Bone marrow (tissue), 2 donors: Measurements from ENCODE around the gene CDCP1.
"Not testable (repeated sequence)": the region's sequence is repeated elsewhere in the genome, so short reads cannot be mapped to it uniquely, and the experiment has no call there.

ENCODE experiments used
- DNase-seq, 2 donors: peaks; one replicate each; lab custom pipeline; 2025; lab: John Stamatoyannopoulos, UW

The CDCP1 gene

DNA sequence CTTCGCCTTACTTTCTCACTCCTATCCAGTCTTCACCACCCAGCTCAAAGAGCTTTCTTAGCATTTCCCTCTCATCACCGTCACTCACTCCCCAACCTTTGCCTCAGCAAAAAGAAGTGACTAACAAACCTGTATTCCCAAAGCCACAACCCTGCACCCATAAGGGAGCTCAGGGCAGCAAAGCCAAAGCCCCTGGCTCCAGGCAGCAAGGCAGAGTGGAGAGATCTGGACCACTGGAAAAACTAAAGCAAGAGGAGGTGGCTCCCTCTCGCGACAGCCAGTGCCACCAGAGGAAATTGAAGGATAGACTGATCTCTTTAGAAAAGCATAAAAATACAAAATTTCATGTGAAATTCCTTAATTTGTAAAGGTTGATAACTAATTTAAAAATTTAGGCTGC is 25.1 kb upstream of the CDCP1 start:
- no peak for DNase-seq

DNA sequence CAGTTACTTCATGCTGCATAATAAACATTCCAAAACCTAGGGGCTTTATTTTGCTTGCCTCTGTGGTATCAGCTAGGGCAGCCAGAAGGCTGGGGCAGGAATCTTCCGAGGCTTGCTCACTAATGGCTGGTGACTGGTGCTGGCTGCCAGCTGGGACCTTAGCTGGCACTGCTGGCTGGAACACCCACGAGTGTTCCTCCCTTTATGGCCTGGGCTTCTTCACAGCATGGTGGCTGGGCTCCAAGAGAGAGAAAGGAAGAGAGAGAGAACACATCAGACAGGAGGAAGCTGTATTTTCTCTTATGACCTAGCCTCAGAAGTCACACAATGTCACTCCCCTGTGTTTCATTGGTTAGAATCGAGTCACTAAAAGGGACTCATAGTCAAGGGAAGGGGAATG is 23.9 kb upstream of the CDCP1 start:
- no peak for DNase-seq

DNA sequence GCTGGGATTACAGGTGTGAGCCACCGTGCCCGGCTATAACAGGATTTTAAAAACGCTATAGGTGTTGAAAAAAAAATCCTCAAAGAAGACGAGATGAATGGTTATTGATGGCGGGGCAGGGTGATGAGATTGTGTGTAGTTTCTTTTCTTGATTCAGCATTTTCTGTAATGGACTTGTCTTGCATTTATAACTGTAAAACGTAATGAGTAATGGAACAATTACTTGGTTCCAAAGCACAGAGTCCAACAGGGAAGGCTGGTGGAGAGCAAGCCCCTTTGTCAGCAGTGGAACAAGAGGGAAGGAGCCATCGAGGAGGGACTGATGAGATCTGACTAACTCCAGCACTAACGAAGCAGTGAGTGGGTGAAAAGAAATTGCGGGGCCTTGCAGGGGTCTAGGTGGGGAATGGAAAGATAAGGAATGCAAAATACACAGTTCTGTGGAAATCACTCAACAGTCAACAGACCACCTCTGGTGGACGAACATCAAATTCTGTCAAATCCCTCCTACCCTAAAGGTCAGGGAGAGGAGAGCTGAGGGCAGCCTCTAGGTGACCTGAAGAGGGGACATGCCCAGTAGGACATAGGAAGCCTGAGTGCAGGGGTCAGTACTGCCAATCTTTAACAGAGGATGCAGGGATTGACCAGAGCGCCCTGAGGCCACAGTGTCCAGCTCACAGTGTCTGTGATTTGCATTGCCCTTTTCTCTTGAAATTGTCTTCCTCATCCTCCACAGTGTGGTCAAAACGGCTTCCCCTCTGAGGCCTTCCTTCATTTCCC is 23.1 kb upstream of the CDCP1 start:
- no peak for DNase-seq

DNA sequence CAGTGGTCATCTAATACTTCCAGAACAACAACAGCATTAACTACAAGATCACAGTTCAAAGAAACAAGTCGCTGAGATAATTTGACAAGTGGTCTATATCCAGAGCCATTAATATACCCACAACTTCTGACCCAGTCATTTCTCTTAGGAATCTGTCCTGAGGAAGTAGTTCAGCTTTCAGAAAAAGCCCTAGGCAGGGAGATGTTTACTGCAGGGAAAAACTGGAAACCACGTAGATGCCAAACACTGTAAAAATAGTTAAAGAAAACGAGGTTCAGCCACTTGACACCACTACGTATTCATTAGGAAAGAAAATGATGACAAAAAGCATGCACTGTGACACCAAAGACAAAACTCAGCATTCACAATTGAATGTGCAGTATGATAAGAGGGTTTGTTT is 22.3 kb upstream of the CDCP1 start:
- no peak for DNase-seq

DNA sequence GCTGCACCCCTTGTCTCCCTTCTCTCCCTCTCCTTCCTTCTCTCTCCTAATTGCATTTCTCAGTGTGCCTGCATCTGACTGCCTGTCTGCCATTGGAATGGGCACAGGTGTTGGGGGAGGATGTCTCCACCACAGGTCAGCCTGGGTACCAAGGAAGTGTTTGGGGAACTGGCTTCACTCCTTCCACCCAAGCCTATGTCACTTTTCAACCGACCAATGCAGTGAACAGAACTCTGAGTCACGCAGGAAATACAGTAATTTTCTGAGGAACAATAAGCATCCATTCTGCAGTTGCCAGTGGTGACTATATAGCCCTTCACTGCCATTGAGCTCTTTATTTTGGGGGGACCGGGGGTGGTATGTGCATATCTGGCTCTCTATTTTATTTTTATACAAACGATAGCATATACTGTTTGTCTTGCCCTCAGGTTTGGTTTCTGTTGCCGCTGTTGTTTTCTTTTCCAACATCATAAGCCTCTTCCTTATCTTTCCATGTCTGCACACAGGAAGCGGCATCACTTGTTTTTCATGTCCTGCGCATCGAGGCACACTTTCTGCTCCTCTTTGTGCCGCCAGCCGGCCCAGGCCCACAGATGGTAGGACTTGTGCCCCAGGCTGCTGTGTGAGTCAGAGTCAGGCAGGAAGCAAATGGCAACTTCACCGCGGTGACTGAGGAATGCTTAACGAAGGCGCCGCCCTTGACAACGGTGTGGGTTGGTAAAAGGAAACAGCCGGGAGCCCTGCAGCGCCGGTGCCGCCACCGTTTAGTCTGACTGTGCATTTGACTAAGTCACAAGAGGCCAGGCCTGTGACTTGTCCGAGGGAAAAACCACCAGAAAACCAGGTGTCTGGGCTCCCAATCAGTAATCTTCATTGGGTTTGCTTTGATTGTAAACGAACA is 21.1 kb upstream of the CDCP1 start:
- peak; percentile 54 to 98 for DNase-seq

DNA sequence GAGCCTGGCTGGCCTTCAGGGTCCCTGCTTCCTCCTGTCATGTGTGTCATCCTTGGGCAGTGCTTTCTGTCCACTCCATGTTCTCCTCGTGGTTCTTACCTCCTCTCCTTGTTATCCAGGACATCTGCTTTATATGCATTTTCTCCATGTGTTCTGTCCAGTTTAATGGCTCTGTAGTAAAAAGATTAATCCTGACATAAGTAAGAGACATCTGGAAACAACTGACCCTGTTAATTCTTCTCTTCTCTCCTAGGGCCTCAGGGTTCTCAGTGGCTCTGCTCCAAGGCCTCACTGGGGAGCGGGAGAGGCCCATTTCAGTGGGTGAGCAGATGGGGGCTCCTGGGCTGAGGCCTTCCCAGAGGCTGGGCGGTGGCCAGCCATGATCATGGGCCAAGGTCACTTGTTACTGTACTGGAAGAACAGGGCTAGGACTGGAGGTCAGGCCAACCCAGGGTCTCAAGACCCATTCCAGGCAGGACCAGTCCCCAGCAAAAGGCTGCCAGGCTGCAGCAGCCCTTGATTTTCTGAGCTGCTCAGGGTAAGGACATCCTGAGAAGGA is 20.2 kb upstream of the CDCP1 start:
- no peak for DNase-seq

DNA sequence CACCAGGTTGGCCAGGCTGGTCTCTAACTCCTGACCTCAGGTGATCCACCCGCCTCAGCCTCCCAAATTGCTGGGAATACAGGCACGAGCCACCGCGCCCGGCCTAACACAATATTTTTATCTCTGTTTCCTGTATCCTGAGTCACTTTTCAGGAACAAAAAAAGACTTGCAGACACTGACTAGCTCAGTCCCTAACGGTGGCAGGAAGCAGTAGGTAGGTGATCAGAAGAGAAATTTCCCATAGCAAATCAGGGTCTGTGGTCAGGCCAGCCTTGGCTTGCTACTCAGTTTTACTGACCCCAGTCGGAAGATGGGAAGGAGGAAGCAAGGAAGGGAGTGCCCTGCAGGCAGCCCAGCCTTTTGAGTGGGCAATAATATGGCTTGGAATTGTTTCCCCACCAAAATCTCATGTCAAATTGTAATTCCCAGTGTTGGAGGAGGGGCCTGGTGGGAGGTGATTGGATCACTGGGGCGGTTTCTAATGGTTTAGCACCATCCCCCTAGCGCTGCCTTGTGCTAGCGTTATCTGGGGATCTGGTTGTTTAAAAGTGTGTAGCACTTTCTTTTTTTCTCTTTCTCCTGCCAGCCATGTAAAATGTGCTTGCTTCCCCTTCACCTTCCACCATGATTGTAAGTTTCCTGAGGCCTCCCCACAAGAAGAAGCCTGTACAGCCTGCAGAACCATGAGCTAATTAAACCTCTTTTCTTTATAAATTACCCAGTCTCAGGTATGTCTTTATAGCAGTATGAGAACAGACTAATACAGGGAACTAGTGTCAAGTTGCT is 19.5 kb upstream of the CDCP1 start:
- no peak for DNase-seq

DNA sequence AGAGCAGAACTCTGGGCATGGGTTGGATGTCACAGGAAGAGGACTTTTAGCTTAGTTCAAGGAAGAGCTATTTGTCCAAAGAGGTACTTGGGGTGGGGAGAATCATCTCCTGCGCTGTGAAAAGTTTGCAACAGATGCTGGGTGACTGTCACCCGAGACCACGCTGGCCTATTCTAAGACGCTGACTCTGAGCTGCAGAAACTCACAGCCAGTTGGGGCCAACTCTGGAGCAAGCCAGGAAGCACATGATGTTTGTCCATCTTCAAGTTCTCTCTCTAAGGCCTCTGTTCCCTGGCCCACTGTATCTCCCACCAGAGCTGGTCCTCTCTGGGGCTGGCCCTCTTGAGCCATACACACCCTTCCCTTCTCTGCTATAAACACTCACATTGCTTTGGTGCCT is 17.9 kb upstream of the CDCP1 start:
- no peak for DNase-seq

DNA sequence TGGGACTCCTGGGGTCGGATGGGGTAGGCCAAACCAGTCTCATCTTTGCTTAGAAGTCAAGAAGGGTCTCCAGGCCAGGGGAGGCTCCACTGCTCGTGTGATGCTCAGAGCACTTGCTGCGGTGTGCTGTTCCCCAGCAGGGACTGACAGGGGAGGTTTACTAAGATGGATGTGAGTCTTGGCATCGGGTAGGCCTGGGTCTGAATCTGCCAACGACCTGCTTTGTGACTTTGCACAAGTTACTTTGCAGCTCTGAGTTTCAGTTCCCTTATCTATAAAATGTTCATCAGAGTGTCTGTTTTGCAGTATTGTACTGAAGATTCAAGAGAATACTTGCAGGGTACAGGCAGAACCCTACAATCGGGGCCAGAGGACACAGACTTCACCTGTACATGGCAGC is 17.3 kb upstream of the CDCP1 start:
- DNase-seq, result no peak

DNA sequence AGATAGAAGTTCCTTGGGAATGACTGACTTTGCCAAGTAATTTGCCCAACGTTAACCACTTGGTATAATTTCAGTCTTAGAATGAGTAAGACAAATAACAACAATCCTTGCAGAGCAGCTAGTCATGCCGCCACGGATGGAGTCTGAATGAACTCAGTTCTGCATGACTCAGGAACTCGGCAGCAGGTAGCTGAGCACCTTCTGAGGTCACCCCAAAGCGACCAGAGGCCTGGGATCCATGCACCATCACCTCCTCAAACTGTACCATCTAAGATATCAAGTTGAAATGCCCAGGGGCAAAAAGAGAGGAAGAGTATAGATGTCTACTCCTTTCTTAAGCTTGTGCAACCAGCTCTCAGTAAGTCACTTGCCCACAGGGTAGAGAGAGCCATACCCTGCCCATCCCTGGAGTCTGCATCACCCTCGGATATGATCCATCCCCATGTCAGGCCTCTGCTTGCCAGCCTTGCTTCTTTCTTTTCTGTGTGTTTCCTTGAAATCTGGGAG is 8.5 kb upstream of the CDCP1 start:
- DNase-seq, result no peak

DNA sequence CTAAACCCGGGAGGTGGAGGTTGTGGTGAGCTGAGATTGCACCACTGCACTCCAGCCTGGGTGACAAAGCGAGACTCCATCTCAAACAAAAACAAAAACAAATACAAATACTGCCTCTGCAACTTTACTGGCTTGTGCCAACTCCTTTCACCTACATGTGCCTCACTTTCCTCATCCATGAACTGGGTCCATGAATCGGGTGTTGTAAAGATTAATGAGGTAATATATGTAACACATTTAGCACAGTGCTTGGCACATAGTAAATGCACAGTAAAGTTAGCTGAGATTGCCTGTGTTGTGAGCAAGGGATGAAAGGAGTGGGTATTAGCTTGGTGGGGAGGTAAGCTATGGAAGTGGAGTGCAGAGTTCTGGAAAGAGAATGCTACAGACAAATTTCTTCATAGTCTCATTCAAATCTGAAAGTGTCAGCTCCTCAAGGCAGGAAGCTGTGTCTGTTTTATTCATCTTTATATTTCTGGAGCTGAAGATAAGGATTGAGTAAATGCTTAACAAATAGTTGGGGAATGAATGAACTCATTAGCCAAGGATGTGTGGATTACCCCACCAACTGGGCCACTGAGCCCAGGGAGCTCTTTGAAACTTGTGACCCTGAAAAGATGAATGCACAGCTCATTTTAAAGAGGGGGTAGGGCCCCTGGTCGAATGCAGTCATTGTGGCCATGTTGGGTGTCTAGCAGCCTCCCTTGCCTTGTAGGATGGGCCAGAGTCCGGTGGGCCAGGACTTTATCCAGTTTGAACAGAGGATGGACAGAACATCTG is 7.7 kb upstream of the CDCP1 start:
- no peak for DNase-seq

DNA sequence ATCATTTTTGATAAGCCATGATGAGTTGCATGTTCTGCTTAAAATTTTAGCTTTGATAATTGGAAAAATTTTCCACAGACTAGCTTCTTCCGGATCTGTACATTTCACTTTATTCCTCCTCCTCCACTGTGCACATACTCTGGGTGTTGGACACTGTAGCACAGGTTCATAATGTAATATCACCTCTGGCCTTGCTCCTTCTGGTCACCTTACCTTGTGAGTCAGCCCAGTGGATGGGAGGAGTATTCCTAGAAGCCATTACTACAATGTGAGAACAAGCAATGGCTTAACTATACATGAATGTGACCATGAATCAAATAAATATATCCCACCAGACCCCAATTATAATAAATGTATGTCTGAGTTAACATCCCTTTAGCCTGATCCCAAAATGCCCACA is 6.1 kb upstream of the CDCP1 start:
- DNase-seq, result no peak

DNA sequence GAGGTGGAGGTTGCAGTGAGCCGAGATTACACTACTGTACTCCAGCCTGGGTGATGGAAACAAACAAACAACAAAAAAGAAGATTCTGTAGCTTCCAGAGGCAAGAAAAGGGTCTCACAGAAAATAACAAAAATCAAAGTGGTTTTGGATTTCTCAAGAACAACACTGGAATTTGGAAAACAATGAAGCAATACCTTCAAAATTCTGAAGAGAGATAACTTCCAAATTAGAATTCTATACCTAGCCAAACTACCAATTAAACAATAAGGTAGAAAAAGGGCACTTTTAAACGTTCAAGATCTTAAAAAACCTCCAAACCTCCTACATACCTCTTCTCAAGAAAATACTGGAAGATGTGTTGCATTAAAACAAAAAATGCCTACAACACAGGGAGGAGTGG is 4.9 kb upstream of the CDCP1 start:
- DNase-seq, result no peak

DNA sequence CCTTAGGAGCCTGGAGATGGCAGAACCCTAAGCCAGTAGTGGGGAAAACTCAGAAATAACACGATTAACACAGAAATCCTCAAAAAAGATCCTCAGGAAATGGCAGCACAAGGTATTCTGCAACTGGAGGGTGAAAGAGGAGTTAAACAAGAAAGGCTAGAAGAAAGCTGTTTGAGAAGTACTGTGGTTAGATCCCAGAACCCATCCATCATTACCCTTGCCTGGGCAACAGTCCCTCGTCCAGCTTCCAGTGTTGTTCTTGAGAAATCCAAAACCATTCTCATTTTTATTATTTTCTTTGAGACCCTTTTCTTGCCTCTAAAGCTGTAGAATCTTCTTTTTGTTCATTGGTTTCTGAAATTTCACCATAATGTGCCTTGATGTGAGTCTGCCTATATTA is 2.7 kb upstream of the CDCP1 start:
- no peak for DNase-seq

DNA sequence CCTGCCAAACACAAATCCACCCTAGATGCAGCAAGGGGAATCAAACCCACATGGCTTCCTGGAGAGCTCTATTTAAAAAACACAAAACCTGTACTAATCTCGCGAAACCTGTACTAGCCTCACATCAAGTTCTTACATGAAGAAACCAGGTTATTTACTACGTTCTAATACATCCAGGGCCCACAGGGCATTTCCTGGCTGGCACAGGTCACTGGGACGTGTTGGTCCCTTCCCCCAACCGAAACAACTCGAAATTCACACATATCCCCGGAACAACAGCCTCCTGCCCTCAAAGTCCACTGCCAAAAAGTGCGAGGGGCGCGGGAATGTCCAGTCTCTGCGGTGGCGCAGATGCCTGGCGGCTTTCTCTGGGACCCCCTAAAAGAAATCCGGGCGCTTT is 955 bp downstream of the CDCP1 start:
- DNase-seq, result no peak

DNA sequence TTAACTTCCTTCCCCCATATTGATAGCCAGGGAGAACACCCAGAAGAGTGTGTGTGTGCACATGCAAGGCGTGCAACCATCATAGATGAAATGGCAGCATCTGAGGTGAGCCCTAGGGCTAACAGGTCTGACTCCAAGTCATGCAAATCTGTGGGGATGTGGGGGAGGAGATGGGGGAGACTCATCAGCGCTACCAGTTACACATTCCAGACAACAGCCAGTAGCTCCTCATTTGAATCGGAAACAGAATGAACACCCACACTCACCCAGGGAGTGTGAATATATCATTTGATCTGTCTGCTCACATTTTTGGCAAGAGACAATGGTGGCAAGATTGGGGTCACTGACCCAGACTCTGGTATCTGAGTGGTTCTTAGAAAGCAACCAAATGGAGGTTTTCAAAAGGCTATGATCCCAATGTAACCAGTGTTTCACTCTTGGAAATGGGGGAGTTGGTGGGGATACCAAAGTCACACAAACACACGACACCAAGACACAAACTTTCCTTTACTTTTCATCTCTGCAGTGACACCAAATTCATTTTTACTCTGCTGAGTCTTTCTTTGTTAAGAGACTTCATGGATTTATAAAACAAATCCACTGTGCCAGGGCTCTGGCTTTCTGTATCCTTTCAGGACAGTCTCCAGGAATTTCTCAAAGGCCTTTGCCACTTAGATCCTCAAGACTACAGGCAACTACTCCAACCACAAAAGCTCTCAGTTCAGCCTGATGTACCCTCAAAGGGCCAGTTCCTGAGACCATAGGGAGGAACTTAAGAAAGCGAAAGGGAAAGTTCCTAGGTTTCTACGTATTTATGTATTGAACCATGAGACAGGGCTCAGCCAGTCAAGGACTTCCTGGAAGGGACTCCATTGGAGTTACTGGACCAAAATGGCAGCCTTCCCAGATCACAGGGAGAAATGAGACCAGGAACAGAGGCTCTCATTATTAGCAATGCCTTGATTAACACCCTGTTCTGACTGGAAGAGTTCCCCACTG is 2.2 kb downstream of the CDCP1 start:
- no peak for DNase-seq

DNA sequence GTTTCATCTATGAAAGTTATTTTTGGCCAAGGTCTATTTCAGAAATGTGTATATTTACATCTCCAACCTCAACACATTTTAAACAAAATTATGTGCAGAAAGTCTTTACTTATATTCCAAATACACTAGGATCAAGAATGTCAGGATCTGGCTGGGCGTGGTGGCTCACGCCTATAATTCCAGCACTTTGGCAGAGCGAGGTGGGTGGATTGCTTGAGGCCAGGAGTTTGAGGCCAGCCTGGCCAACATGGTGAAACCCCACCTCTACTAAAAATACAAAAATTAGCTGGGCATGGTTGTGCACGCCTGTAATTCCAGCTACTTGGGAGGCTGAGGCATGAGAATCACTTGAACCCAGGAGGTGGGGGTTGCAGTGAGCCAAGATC is 5.4 kb downstream of the CDCP1 start:
- not testable (repeated sequence) for DNase-seq

DNA sequence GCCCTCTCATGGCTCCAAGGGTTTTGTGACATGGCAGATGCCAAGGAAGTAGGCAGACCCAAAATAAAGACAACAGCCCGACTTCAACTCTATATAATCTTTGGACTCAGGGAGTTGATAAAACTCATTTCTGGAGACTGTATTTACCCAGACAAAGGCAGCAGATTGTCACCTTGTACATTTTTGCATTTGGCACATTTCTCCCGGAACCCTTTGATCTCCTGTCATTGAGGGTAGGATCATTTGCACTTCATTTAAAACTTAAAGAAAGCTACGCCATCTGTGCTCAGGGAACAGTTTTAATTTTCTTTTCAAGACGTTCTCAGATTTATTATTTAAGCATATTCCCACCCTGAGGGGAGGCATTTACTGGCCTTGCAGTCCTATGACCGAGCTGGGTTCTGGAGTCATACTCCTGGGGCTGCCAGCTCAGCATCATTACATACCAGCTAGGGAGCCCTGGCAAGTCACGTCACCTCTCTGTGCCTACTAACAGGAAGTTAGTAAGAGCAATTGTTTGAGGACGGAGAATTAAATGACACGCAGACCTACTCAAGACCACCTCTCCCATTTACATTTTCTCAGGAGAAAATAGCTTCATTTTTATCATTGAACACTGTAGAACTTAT is 5.9 kb downstream of the CDCP1 start:
- DNase-seq, result no peak

DNA sequence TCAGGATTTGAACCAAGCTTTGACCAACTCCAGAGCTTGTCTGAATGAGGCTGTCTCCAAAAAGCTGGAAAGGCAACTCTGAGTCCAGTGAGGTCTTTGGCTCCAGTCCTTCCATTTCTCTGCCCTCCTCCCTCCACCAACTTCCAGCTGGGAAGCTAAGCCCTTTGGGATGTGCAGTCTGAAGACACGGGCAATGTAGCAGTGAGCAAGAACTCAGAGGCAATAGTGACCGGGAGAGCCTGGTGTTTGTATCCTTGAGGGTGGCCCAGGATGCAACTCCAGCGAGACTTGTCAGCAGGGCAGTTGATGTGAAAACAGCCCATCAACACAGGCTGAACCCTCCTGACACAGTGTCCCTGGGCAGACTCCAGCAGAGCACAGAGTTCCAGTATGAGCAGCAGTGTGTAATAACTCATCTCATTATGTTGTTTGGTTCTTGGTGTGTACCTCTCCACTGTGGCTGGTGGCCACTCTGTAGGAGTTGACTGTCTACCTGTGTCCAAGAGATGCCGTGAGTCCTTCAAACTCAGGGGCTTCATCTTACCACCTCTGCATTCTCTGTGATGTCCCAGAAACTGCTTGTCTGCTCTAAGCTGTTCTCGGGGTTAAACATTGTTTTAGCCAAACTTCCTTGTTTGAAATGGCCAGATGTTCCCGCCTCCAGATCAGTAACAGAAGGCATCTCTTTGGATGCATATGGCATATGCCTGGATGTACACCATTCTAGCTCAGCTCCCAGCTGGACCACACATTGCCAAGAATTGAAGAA is 6.6 kb downstream of the CDCP1 start:
- no peak for DNase-seq
